OCI-LY3 (cell line): Measurements from ENCODE around the gene SEMA4A.

Experiments
- H2AFZ ChIP-seq: fragments of 200-600, 300-600 bp; shearing (Covaris generic); 2 replicates; pipeline ENCODE4 v1.6.0; 2014; ENCODE audit warnings: antibody characterized with exemption, low read depth, low read length
- H3K27ac ChIP-seq: fragments of 200-600, 300-600 bp; sonication (generic); 2 replicates; pipeline ENCODE4 v1.5.1; 2014; ENCODE audit warnings: mild to moderate bottlenecking, low read length, moderate library complexity, mixed read lengths
- H3K27me3 ChIP-seq: fragments of 200-600, 300-600 bp; sonication (generic); 2 replicates; pipeline ENCODE4 v1.6.1; 2014; ENCODE audit warnings: low read depth, low read length, mixed read lengths
- H3K36me3 ChIP-seq: fragments of 200-600, 300-600 bp; sonication (generic); replicated peaks from 2 replicates; pipeline ENCODE3; 2014; ENCODE audit warnings: low read depth, low read length, mixed read lengths
- H3K4me1 ChIP-seq: fragments of 300-600, 200-600 bp; sonication (generic); 2 replicates; pipeline ENCODE4 v1.6.1; 2014; ENCODE audit warnings: low read length, mixed read lengths
- H3K4me2 ChIP-seq: fragments of 200-600, 300-600 bp; sonication (generic); 2 replicates; pipeline ENCODE4 v1.6.1; 2014; ENCODE audit warnings: low read length, mixed read lengths
- H3K4me3 ChIP-seq: fragments of 300-600, 200-600 bp; sonication (generic); 2 replicates; pipeline ENCODE4 v1.5.1; 2014; ENCODE audit warnings: antibody characterized with exemption, mild to moderate bottlenecking, low read length, moderate library complexity
- H3K79me2 ChIP-seq: fragments of 300-600, 200-600 bp; shearing (Covaris generic); 2 replicates; pipeline ENCODE4 v1.6.1; 2014; ENCODE audit warnings: mild to moderate bottlenecking, low read length, mixed read lengths
- H3K9ac ChIP-seq: fragments of 300-600, 200-600 bp; shearing (Covaris generic); 2 replicates; pipeline ENCODE4 v1.6.0; 2014; ENCODE audit warnings: mild to moderate bottlenecking, low read length, moderate library complexity
- H3K9me3 ChIP-seq: fragments of 200-600, 300-600 bp; shearing (Covaris generic); 2 replicates; pipeline ENCODE4 v1.6.1; 2014; ENCODE audit warnings: low read length, mixed read lengths; ENCODE audit not compliant: insufficient read depth
- H4K20me1 ChIP-seq: fragments of 200-600, 300-600 bp; sonication (generic); 2 replicates; pipeline ENCODE4 v1.6.1; 2016; ENCODE audit warnings: low read length, mixed read lengths; ENCODE audit not compliant: insufficient read depth
- CTCF ChIP-seq: fragments of 200-600, 300-600 bp; sonication (generic); IDR thresholded peaks from 2 replicates; pipeline ENCODE4 v1.5.1; 2014; ENCODE audit warnings: antibody characterized with exemption, low read length, low read depth
- EZH2phosphoT487 ChIP-seq: fragments of 200-600 bp; shearing (Covaris generic); IDR thresholded peaks from 2 replicates; pipeline ENCODE4 v1.6.1; 2018; ENCODE audit warnings: antibody characterized with exemption, mixed run types, low read depth

SEMA4A gene

GRCh38 chr1:156200044-156200443, 46.7 kb downstream of the SEMA4A start:
- Histone ChIP-seq H3K79me2 (peaks cover 27% of the 10 kb centered on the region), H3K4me1 (peaks cover 6% of the 10 kb centered on the region; the same call in 1 of the 2 replicates), H3K4me2 (no peak overlapping the region), H3K27ac (no peak overlapping the region), H3K4me3 (no peak overlapping the region), H3K36me3 (peaks cover 20% of the 10 kb centered on the region), H3K9ac (no peak overlapping the region), H4K20me1 (no peaks in the 10 kb centered on the region), H3K9me3 (no peaks in the 10 kb centered on the region), H3K27me3 (no peaks in the 10 kb centered on the region), H2AFZ (no peak overlapping the region)
- TF ChIP-seq CTCF (no peak), EZH2phosphoT487 (no peak)

DNA sequence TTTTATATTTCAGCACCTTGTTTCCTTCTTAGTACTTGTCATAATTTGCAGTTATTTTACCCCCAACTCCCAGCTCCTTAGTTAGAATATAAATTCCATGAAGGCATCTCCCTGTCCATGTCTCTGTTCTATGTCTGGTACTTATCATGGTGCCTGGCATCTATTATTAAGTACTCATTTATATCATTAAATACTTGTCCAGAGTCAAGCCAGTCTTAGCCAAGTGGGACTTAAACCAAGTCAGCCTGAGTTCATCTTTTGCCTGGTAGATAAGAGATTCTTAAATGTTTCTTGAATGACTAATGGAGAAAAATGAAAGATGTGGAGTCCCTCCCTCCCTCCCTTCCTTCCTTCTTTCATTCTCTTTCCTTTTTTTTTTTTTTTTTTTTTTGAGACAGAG, 49.9 kb downstream of the SEMA4A start:
- H3K4me2 ChIP-seq: no peak overlapping the region
- H2AFZ ChIP-seq: no peak overlapping the region
- H3K79me2 ChIP-seq: no peaks in the 10 kb centered on the region; the same call in 1 of the 2 replicates

DNA sequence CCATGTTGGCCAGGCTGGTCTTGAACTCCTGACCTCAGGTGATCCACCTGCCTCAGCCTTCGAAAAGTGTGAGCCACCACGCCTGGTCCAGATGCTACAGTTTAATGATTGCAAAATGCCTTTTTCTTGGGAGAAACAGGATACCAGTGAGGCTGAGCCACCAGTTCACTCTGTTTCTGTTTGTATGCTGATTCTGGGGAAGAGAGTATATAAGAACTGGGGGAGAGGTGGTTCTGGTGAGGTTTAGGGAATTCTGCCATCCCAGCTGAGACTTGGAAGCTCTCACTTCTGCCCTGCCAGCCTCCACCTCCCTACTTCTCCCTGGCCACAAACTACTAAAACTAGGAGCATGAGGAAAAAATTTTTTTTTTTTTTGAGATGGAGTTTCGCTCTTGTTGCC, 51.3 kb downstream of the SEMA4A start:
- Histone ChIP-seq H3K79me2 (no peaks in the 10 kb centered on the region; the same call in 1 of the 2 replicates), H3K4me2 (no peak overlapping the region), H3K36me3 (peaks cover 23% of the 10 kb centered on the region), H3K27me3 (no peaks in the 10 kb centered on the region), H3K9ac (no peak overlapping the region), H3K4me1 (no peaks in the 10 kb centered on the region), H3K4me3 (no peak overlapping the region), H4K20me1 (no peaks in the 10 kb centered on the region), H2AFZ (no peak overlapping the region), H3K9me3 (no peaks in the 10 kb centered on the region), H3K27ac (no peak overlapping the region)
- TF ChIP-seq EZH2phosphoT487 (no peak), CTCF (no peak)

More for the DNA sequence above, 49.9 kb downstream of the SEMA4A start:
- Histone ChIP-seq H4K20me1 (no peaks in the 10 kb centered on the region), H3K4me1 (no peaks in the 10 kb centered on the region), H3K4me3 (no peak overlapping the region), H3K27ac (no peak overlapping the region), H3K9me3 (no peaks in the 10 kb centered on the region), H3K36me3 (peaks cover 23% of the 10 kb centered on the region), H3K27me3 (no peaks in the 10 kb centered on the region), H3K9ac (no peak overlapping the region)
- TF ChIP-seq CTCF (no peak), EZH2phosphoT487 (no peak)

GRCh38 chr1:156211243-156211642, 57.9 kb downstream of the SEMA4A start:
- H4K20me1 ChIP-seq: no peaks in the 10 kb centered on the region
- H3K27me3 ChIP-seq: no peaks in the 10 kb centered on the region
- peaks cover 13% of the 10 kb centered on the region for H3K79me2 ChIP-seq
- H3K4me1 ChIP-seq: peaks cover 12% of the 10 kb centered on the region
- H3K27ac ChIP-seq: no peak overlapping the region
- no peak overlapping the region for H2AFZ ChIP-seq
- no peak overlapping the region for H3K9ac ChIP-seq
- TF ChIP-seq EZH2phosphoT487 (no peak), CTCF (no peak)
- no peak overlapping the region for H3K4me2 ChIP-seq
- H3K9me3 ChIP-seq: no peaks in the 10 kb centered on the region
- H3K36me3 ChIP-seq: peaks cover 4% of the 10 kb centered on the region
- no peak overlapping the region for H3K4me3 ChIP-seq
